Fibroblast of pulmonary artery (primary cell): ENCODE results near the gene CACTIN.
"Not testable (repeated sequence)": the region's sequence is repeated elsewhere in the genome, so short reads cannot be mapped to it uniquely, and the experiment has no call there.

Experiments used
- DNase-seq: peaks from one replicate; pipeline ENCODE4 v3.0.0-alpha.2; 2010; ENCODE audit warnings: low read depth
- H3K4me3 ChIP-seq: replicated peaks from 2 replicates; pipeline ENCODE4 v1.5.1; 2011; ENCODE audit warnings: low read depth, mild to moderate bottlenecking, control low read depth, low read length, moderate library complexity
- CTCF ChIP-seq: IDR thresholded peaks from 2 replicates; pipeline ENCODE4 v1.5.1; 2011; ENCODE audit warnings: mild to moderate bottlenecking, control low read depth, low read length, inconsistent platforms; ENCODE audit errors: missing control alignments

Gene CACTIN

GRCh38 chr19:3651684-3652083, 25.1 kb upstream of the CACTIN start:
- DNase-seq, result no peak
- no peak overlapping the region for H3K4me3 ChIP-seq
- TF ChIP-seq CTCF, result no peak

GRCh38 chr19:3649888-3650287, 23.3 kb upstream of the CACTIN start:
- TF ChIP-seq CTCF, result no peak

GRCh38 chr19:3648037-3648905, 21.7 kb upstream of the CACTIN start:
- TF ChIP-seq CTCF, result no peak
- DNase-seq, result no peak
- no peak overlapping the region for H3K4me3 ChIP-seq

More at GRCh38 chr19:3649888-3650287, 23.3 kb upstream of the CACTIN start:
- no peak overlapping the region for H3K4me3 ChIP-seq
- no peak for DNase-seq

GRCh38 chr19:3647102-3647501, 20.5 kb upstream of the CACTIN start:
- not testable (repeated sequence) for H3K4me3 ChIP-seq, DNase-seq

GRCh38 chr19:3646336-3647092, 19.9 kb upstream of the CACTIN start:
- DNase-seq, result no peak
- TF ChIP-seq CTCF, result no peak
- no peak overlapping the region for H3K4me3 ChIP-seq

GRCh38 chr19:3645726-3646125, 19.1 kb upstream of the CACTIN start:
- TF ChIP-seq CTCF, result no peak
- DNase-seq, result no peak
- H3K4me3 ChIP-seq, result no peak overlapping the region

- TF ChIP-seq CTCF, result no peak
- no peak for DNase-seq
- H3K4me3 ChIP-seq, result no peak overlapping the region
Observed at GRCh38 chr19:3645067-3645396, 18.4 kb upstream of the CACTIN start.
